WTC11 (cell line): ENCODE results near the gene TWF2. TPM values are rescaled to one million over a fixed set of nuclear protein-coding genes. Genes with fewer than 3 reads are reported as not detected.
A peak's percentile ranks its signal among the peaks of the same experiment; 100 is the strongest.

Experiments used
- ATAC-seq: fragments of 200-7000 bp; cut with Tn5 transposase; 2 replicates; pipeline ENCODE4 v1.10.0; 2021; ENCODE audit warnings: mild to moderate bottlenecking, moderate library complexity
- CTCF ChIA-PET: fragments of 300-600 bp; sonication (Branson Sonifier 250); formaldehyde crosslinking; loops from one replicate; lab custom pipeline; 2021; ENCODE audit warnings: antibody characterized with exemption; lab: Charles Lee
- POLR2A ChIA-PET: fragments of 350-600 bp; sonication (Branson Sonifier 250); formaldehyde crosslinking; loops from one replicate; lab custom pipeline; 2021; ENCODE audit warnings: antibody characterized with exemption; lab: Charles Lee
- DNase-seq: peaks from one replicate; pipeline ENCODE4 v3.0.0; 2021; ENCODE audit warnings: low spot score
- H3K27ac Mint-ChIP-seq: 2 replicates; pipeline ENCODE4 v1.8.0; 2021; ENCODE audit warnings: mixed read lengths
- H3K27me3 Mint-ChIP-seq: 2 replicates; pipeline ENCODE4 v1.8.0; 2021; ENCODE audit warnings: low read depth, mild to moderate bottlenecking, moderate library complexity, mixed read lengths
- H3K36me3 Mint-ChIP-seq: 2 replicates; pipeline ENCODE4 v1.8.0; 2021; ENCODE audit warnings: mixed read lengths
- H3K4me1 Mint-ChIP-seq: 2 replicates; pipeline ENCODE4 v1.8.0; 2022; ENCODE audit warnings: mixed read lengths
- H3K4me3 Mint-ChIP-seq: 2 replicates; pipeline ENCODE4 v1.8.0; 2021; ENCODE audit warnings: mild to moderate bottlenecking, moderate library complexity, mixed read lengths
- H3K9me3 Mint-ChIP-seq: 2 replicates; pipeline ENCODE4 v1.8.0; 2021; ENCODE audit warnings: mixed read lengths
- FOXJ3 ChIP-seq: sonication (generic); formaldehyde crosslinking; IDR thresholded peaks from 2 replicates; pipeline ENCODE4 v1.9.0; 2021; ENCODE audit warnings: missing genetic modification reagents, mild to moderate bottlenecking, borderline replicate concordance
- FOXK1 ChIP-seq: sonication (generic); formaldehyde crosslinking; IDR thresholded peaks from 2 replicates; pipeline ENCODE4 v1.8.0; 2022; ENCODE audit warnings: mild to moderate bottlenecking, moderate library complexity, missing genetic modification reagents
- GABPB1 ChIP-seq: sonication (generic); formaldehyde crosslinking; IDR thresholded peaks from 2 replicates; pipeline ENCODE4 v1.8.1; 2023; ENCODE audit warnings: mild to moderate bottlenecking, missing genetic modification reagents
- GRHL2 ChIP-seq: fragments of 250-450 bp; sonication (Bioruptor Pico); IDR thresholded peaks from 2 replicates; pipeline ENCODE4 v1.8.0; 2022; ENCODE audit warnings: mild to moderate bottlenecking, moderate library complexity; ENCODE audit not compliant: insufficient replicate concordance, severe bottlenecking
- GTF2I ChIP-seq: fragments of 250-450 bp; sonication (Bioruptor Pico); conservative IDR thresholded peaks from 2 replicates; pipeline ENCODE4 v1.4.0; 2021; ENCODE audit warnings: mild to moderate bottlenecking
- MYBL2 ChIP-seq: sonication (generic); formaldehyde crosslinking; IDR thresholded peaks from 2 replicates; pipeline ENCODE4 v1.8.1; 2023; ENCODE audit warnings: mild to moderate bottlenecking, moderate library complexity, missing genetic modification reagents
- NFATC4 ChIP-seq: fragments of 250-450 bp; sonication (Bioruptor Pico); IDR thresholded peaks from 2 replicates; pipeline ENCODE4 v1.9.0; 2021; ENCODE audit warnings: mild to moderate bottlenecking
- NFE2L1 ChIP-seq: sonication (generic); formaldehyde crosslinking; IDR thresholded peaks from 2 replicates; pipeline ENCODE4 v1.8.1; 2023; ENCODE audit warnings: missing genetic modification reagents
- STAT6 ChIP-seq: sonication (generic); formaldehyde crosslinking; conservative IDR thresholded peaks from 2 replicates; pipeline ENCODE4 v1.8.1; 2023; ENCODE audit warnings: mild to moderate bottlenecking, low read depth, missing genetic modification reagents, moderate library complexity
- TCF7 ChIP-seq: sonication (generic); formaldehyde crosslinking; IDR thresholded peaks from 2 replicates; pipeline ENCODE4 v1.8.0; 2022; ENCODE audit warnings: mild to moderate bottlenecking, low read depth, missing genetic modification reagents, moderate library complexity
- USF1 ChIP-seq: sonication (generic); formaldehyde crosslinking; IDR thresholded peaks from 2 replicates; pipeline ENCODE4 v1.8.0; 2022; ENCODE audit warnings: mild to moderate bottlenecking, missing genetic modification reagents
- USF2 ChIP-seq: sonication (generic); formaldehyde crosslinking; IDR thresholded peaks from 2 replicates; pipeline ENCODE4 v1.8.1; 2023; ENCODE audit warnings: mild to moderate bottlenecking, missing genetic modification reagents, moderate library complexity
- ZNF425 ChIP-seq: fragments of 250-450 bp; sonication (Bioruptor Pico); conservative IDR thresholded peaks from 2 replicates; pipeline ENCODE4 v1.9.0; 2021; ENCODE audit warnings: mild to moderate bottlenecking
- ZNF532 ChIP-seq: fragments of 250-450 bp; sonication (Bioruptor Pico); IDR thresholded peaks from 2 replicates; pipeline ENCODE4 v1.9.0; 2021; ENCODE audit warnings: mild to moderate bottlenecking, borderline replicate concordance
- total RNA-seq: library from RNA; stranded (reverse); gene quantifications from 3 replicates; pipeline ENCODE4 v1.2.3, GENCODE V29; 2021

The TWF2 gene
- total RNA-seq, 1 experiment from 2014 or later: 71.1 TPM

- TF ChIP-seq GRHL2 (CRISPR knock-in tag) (no peak), MYBL2 (CRISPR knock-in tag) (no peak), TCF7 (no peak), USF2 (CRISPR knock-in tag) (no peak), FOXK1 (CRISPR knock-in tag) (no peak), NFE2L1 (CRISPR knock-in tag) (no peak), GTF2I (CRISPR knock-in tag) (no peak), ZNF532 (CRISPR knock-in tag) (no peak), FOXJ3 (CRISPR knock-in tag) (no peak), ZNF425 (CRISPR knock-in tag) (no peak)
Observed at GRCh38 chr3:52211268-52211891, 27.6 kb downstream of the TWF2 start (continued).

- DNase-seq: no peak
- H3K36me3 Mint-ChIP-seq: peaks cover 94% of the 10 kb centered on the region
- H3K9me3 Mint-ChIP-seq: no peaks in the 10 kb centered on the region
Observed at GRCh38 chr3:52210550-52211046, 28.4 kb downstream of the TWF2 start.

GRCh38 chr3:52210037-52210436 lies 28.9 kb downstream of the TWF2 start:
- Mint-ChIP-seq H3K4me3 (no peak overlapping the region), H3K27me3 (no peaks in the 10 kb centered on the region), H3K36me3 (peaks cover 94% of the 10 kb centered on the region), H3K27ac (no peak overlapping the region), H3K4me1 (no peaks in the 10 kb centered on the region), H3K9me3 (no peaks in the 10 kb centered on the region)
- ATAC-seq (no peak), DNase-seq (no peak)
- ChIA-PET CTCF (interaction anchor here (0.5 to 3.4 kb wide), 2 partner anchors 10 to 123 kb away, joined by 3 to 21 read pairs; no protein-coding TSS in a partner anchor), POLR2A (no interaction called here)
- TF ChIP-seq NFATC4 (CRISPR knock-in tag): no peak
- TF ChIP-seq STAT6: no peak

More at GRCh38 chr3:52210550-52211046, 28.4 kb downstream of the TWF2 start:
- Mint-ChIP-seq H3K27me3 (no peaks in the 10 kb centered on the region), H3K4me3 (no peak overlapping the region), H3K4me1 (no peaks in the 10 kb centered on the region), H3K27ac (no peak overlapping the region)
- ATAC-seq: no peak
- TF ChIP-seq GABPB1: peak; percentile 99
- no peak for TF ChIP-seq USF1 (CRISPR knock-in tag)
- ChIA-PET CTCF (interaction anchor here (3.4 kb wide), 1 partner anchor 10 kb away, joined by 21 read pairs; no protein-coding TSS in a partner anchor), POLR2A (no interaction called here)
